Right atrium auricular region (tissue), 2 donors: Measurements from ENCODE around the gene CACNA1B. TPM values are rescaled to one million over a fixed set of nuclear protein-coding genes. Genes with fewer than 3 reads are reported as not detected.

Source experiments
- DNase-seq: peaks from one replicate; pipeline ENCODE4 v3.0.0-alpha.2; 2019; ENCODE audit warnings: low spot score
- H3K27ac ChIP-seq, 2 donors: fragments of 200-600 bp; sonication (generic); 1 replicate in 1 of 2; 2 replicates in 1 of 2; pipeline ENCODE4 v1.5.1; 2016 to 2019
- H3K27me3 ChIP-seq, 2 donors: fragments of 200-600 bp; sonication (generic); one replicate each; pipeline versions ENCODE4 v1.5.1 to v1.6.0; 2017 to 2019
- H3K36me3 ChIP-seq: fragments of 200-600 bp; sonication (generic); one replicate; pipeline ENCODE4 v1.5.1; 2016
- H3K4me1 ChIP-seq, 2 donors: fragments of 200-600 bp; sonication (generic); one replicate each; pipeline versions ENCODE4 v1.5.1 to v1.6.0; 2017 to 2019
- H3K4me3 ChIP-seq, 2 donors: fragments of 200-600 bp; sonication (generic); 1 replicate in 1 of 2; 2 replicates in 1 of 2; pipeline ENCODE4 v1.5.1; 2017 to 2019; ENCODE audit warnings: mild to moderate bottlenecking in 1 of 2, moderate library complexity in 1 of 2
- H3K9me3 ChIP-seq, 2 donors: fragments of 200-600 bp; sonication (generic); one replicate each; pipeline ENCODE4 v1.5.1; 2019
- CTCF ChIP-seq, 2 donors: fragments of 200-600 bp; sonication (generic); IDR thresholded peaks; one replicate each; pipeline ENCODE4 v1.5.1; 2019; ENCODE audit warnings: antibody characterized with exemption in 2 of 2
- total RNA-seq, 2 donors: library from RNA; depleted of rRNA; stranded (reverse); fragments of >200 nt; gene quantifications; one replicate each; pipeline ENCODE4 v1.1.0, GENCODE V29; 2016

CACNA1B gene
- total RNA-seq, 2 donors from 2014 or later: 0.04 to 0.41 TPM

- no peak for DNase-seq
- TF ChIP-seq CTCF (IDR thresholded peaks at IDR 0.05): no peak
- Histone ChIP-seq H3K36me3 (no peaks in the 10 kb centered on the region), H3K27ac (no peak overlapping the region), H3K4me1 (peaks cover 0 to 7% of the 10 kb centered on the region in 2 donors), H3K27me3 (no peaks in the 10 kb centered on the region), H3K4me3 (no peak overlapping the region), H3K9me3 (no peaks in the 10 kb centered on the region)
Measured at GRCh38 chr9:137919095-137919465, 41.5 kb downstream of the CACNA1B start.

GRCh38 chr9:137919649-137920141 is 42.1 kb downstream of the CACNA1B start:
- H3K4me3 ChIP-seq: no peak overlapping the region

GRCh38 chr9:137920753-137921152 is 43.2 kb downstream of the CACNA1B start:
- no peak for DNase-seq
- H3K4me1 ChIP-seq: peaks cover 0 to 7% of the 10 kb centered on the region in 2 donors
- no peak overlapping the region for H3K4me3 ChIP-seq
- no peaks in the 10 kb centered on the region for H3K9me3 ChIP-seq
- H3K36me3 ChIP-seq: no peaks in the 10 kb centered on the region
- no peak for TF ChIP-seq CTCF (IDR thresholded peaks at IDR 0.05)
- no peaks in the 10 kb centered on the region for H3K27me3 ChIP-seq
- H3K27ac ChIP-seq: no peak overlapping the region

More at GRCh38 chr9:137919649-137920141, 42.1 kb downstream of the CACNA1B start:
- peaks cover 0 to 7% of the 10 kb centered on the region in 2 donors for H3K4me1 ChIP-seq
- no peak for DNase-seq
- TF ChIP-seq CTCF (IDR thresholded peaks at IDR 0.05): no peak
- H3K9me3 ChIP-seq: no peaks in the 10 kb centered on the region
- no peak overlapping the region for H3K27ac ChIP-seq
- no peaks in the 10 kb centered on the region for H3K36me3 ChIP-seq
- H3K27me3 ChIP-seq: no peaks in the 10 kb centered on the region

- no peak for TF ChIP-seq CTCF (IDR thresholded peaks at IDR 0.05)
- Histone ChIP-seq H3K36me3 (no peaks in the 10 kb centered on the region), H3K27me3 (no peaks in the 10 kb centered on the region), H3K9me3 (peaks cover 0 to 8% of the 10 kb centered on the region in 2 donors), H3K4me3 (no peak overlapping the region), H3K4me1 (no peaks in the 10 kb centered on the region), H3K27ac (no peak overlapping the region)
- no peak for DNase-seq
Measured at GRCh38 chr9:137924169-137924568, 46.6 kb downstream of the CACNA1B start.

- Histone ChIP-seq H3K27me3 (no peaks in the 10 kb centered on the region), H3K36me3 (no peaks in the 10 kb centered on the region), H3K27ac (no peak overlapping the region), H3K4me1 (no peaks in the 10 kb centered on the region), H3K9me3 (peaks cover 0 to 8% of the 10 kb centered on the region in 2 donors), H3K4me3 (no peak overlapping the region)
- no peak for TF ChIP-seq CTCF (IDR thresholded peaks at IDR 0.05)
- DNase-seq: no peak
Measured at GRCh38 chr9:137924761-137925369, 47.3 kb downstream of the CACNA1B start.

GRCh38 chr9:137943655-137944054 is 66.1 kb downstream of the CACNA1B start:
- H3K9me3 ChIP-seq: peaks cover 0 to 15% of the 10 kb centered on the region in 2 donors

More at GRCh38 chr9:137943655-137944054, 66.1 kb downstream of the CACNA1B start:
- Histone ChIP-seq H3K4me1 (no peaks in the 10 kb centered on the region), H3K27ac (no peak overlapping the region), H3K27me3 (no peaks in the 10 kb centered on the region), H3K36me3 (no peaks in the 10 kb centered on the region), H3K4me3 (no peak overlapping the region)
- no peak for DNase-seq
- no peak for TF ChIP-seq CTCF (IDR thresholded peaks at IDR 0.05)
